ENCODE measurements around the gene TCF25.

The TCF25 gene

DNA sequence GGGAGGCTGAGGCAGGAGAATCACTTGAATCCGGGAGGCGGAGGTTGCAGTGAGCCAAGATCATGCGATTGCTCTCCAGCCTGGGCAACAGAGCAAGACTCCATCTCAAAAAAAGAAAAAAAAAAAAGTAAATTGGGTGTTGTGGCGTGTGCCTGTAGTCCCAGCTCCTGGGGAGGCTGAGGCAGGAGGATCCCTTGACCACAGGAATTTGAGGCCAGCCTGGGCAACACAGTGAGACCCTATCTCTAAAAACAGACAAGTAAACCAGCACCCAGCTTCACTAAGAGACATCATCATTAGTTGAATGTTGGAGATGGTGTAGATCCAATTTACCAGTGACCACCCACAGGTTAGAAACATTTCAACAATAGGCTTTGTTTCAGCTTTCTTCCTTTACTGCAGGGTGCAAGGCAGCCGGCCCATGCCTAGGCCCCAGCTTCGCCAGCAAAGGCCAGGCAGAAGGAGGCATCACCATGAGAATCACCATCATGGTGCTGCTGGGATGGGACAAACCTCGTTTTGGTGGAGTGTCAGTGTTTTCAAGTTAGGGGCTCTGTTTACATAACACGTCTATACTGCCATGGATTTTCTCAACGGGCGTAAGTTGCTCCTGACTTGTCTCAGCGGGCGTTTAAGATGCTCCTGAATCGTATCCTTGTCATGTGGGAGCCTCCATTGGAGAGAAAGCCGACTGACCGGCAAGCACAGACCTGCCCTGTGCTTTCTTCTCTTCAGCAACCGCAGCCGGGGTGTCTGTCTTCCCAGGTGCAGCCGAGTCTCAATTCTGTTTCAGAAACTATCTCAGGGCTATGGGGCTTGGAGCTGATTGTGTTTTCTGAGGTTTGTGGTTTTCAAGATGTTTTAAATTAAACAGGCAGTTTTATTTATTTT is 7.3 kb downstream of the TCF25 start:
- DNase-seq: no peak

DNA sequence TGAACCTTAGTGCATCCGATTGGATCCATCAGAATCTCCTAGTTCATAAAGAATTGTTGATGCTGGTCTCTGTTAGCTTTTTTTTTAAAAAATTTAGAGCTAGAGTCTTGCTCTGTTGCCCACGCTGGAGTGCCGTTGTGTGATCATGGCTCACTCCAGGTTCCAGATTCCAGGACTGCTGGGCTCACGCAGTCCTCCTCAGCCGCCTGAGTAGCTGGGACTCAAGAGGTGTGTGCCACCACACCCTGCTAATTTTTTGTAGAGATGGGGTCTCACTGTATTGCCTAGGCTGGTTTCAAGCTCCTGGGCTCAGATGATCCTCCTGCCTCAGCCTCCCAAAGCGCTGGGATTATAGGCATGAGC is 8.0 kb downstream of the TCF25 start:
- no peak for DNase-seq

GRCh38 chr16:89883346-89884040 is 10.1 kb downstream of the TCF25 start:
- DNase-seq: no peak

DNA sequence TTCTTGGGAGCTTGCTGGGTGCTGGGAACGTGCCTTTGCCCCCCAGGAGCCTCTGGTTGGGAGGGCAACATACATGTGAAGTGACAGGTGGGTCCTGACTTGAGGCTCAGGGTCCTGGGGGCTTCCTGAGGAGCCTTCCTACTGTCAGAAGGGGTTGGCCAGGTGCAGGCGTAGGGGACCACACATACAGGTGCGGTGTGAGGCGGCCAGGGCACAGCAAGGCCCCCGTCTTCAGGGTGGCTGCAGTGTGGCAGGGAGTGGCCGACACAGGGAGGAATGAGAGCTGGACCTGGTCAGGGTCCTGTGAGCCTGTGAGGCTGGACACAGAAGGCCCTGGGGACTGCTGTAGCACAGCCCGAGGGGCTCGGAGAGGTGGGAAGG is 10.6 kb downstream of the TCF25 start:
- DNase-seq: no peak

- DNase-seq: no peak
Measured at GRCh38 chr16:89887243-89887642, 13.9 kb downstream of the TCF25 start.

DNA sequence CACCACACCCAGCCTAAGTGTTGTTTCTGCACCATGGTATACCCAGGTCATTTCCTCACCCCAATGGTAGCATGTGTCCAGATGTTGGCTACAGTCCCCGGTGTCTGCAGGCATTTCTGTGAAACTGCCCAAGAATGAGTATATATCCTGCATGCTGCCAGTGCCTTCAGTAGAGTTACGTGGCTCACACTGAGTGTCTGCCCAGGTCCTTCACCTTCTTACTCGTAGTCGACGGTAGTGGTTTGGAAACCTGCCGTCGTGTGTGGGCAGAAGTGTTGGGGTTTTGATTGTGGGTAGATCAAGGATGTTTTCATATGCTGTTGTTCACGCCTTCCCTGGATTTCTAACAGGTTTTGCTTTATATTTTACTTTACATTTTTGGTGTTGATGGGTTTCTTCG is 16.8 kb downstream of the TCF25 start:
- no peak for DNase-seq

DNA sequence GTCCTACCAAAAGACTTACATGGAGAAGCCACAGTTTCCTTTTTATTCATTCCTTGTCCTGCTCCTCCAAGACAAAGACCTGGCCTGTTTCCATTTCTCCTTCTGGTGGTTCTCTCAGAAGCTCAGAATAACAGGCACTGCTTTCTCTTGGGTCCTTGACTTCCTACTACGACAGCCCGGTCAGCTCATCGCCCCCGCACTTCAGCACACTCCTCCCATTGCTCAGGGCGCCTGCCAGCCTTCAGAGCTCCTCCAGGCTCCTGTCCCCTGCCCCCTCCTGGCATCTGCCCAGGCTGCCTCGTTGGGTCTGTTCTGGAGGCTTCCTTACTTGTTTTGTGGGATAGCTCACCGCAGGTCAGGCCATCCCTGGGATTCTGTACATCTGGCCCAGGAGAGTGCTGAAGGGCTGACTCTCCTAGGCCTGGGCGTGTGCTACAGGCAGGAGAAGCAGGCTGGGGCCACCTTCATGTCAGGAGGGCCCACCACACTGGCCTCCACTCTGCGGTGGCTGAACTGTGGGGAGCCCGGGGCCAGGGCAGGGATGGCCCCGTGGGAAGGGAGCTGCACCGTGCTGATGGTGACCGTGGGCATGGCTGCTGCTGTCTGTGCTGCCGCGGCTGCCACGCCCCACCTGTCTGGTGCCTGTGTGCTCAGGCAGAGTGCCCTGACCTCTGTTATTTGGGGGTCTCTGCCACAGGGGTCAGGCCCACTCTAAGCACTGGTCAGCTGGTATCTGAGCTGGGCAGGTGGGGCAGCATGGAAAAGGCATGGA is 17.7 kb downstream of the TCF25 start:
- no peak for DNase-seq

- no peak for DNase-seq
Measured at GRCh38 chr16:89892055-89892630, 18.8 kb downstream of the TCF25 start.

DNA sequence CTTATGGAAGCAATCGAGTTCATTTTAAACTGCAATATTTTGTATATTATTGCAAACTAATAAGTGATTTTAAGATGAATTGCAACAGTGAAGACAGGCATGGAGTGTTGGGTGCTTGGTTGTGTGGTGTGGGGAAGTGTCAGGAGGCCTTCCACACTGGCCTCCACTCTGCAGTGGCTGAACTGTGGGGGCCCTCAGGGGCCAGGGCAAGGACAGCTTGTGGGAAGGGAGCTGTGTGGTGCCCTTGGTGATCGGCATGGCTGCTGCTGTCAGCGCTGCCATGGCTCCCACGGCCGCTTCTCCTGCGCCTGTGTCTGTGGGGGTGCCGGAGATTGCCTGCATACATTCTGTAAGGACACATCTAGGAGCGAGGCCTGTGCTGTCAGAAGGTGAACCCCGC is 19.2 kb downstream of the TCF25 start:
- no peak for DNase-seq

- DNase-seq: no peak
Measured at GRCh38 chr16:89893642-89894548, 20.5 kb downstream of the TCF25 start.

- DNase-seq: no peak
Measured at GRCh38 chr16:89895482-89896250, 22.3 kb downstream of the TCF25 start.

DNA sequence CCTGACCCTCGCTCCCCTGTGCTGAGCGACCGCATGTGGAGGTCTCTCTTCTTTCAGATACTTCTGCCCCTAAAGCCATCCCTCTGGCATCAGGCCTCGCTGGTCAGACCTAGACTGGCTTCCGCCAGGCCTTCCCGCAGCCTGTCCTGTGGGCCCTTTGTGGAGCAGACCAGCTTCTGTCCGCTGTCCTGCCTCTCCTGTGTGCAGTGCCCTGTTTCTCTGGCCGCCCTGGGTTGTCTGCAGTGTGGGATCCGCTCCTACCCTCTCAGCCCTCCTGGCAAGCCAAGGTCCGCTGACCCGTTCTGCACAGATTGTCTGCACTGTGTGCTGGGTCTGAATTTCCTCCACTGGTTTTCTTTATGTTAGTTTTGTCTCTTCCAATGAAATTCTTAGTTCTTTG is 23.8 kb downstream of the TCF25 start:
- no peak for DNase-seq

GRCh38 chr16:89898201-89898967 is 25.0 kb downstream of the TCF25 start:
- no peak for DNase-seq

DNA sequence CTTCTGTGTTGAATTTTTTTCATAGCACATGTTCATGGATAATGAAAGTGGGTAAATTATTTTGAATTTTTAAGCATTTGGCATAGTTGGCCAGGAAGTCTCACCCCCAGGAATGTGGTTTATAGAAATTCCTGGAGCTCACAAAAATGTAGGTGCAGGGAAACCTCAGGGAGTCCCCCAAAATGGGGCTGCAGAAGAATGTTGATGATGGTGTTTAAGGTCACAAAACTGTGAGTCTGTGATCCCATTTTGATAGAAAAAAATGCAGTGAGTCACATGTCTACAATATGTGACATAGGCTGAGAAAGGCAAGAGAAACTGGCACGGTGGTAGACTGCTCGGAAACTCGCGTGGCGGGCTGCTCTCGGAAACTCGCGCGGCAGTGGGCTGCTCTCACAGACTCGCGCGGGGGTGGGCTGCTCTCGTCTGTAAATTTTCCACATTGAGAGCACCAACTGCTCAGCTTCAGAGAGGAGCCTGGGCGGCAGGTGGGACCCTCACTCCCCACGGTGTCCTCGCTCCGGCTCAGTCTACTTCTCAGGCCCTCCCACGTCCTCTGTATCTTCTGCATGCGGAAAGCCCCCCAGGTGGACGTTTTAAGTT is 26.6 kb downstream of the TCF25 start:
- no peak for DNase-seq

- DNase-seq: no peak
Measured at GRCh38 chr16:89900885-89901284, 27.5 kb downstream of the TCF25 start.

DNA sequence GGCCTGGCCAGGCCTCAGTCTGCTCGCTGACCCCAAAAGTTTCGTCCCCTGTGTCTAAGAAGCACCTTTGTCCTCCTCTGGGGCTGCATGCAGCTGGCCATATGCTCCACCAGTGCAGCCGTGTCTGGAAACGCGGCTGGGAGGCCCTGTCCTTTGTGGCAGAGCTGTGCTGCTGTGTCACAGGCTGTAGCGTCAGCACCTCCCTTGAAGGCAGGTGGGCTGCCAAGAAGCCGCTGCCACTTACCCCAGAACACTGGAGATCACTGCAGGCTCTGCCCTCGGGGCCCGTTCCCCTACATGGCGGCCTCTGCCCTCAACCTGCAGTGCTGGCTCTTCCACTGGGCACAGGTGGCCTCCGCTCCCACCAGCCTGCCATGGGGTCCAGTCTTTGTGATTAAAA is 29.6 kb downstream of the TCF25 start:
- no peak for DNase-seq

GRCh38 chr16:89903908-89904515 is 30.6 kb downstream of the TCF25 start:
- no peak for DNase-seq

DNA sequence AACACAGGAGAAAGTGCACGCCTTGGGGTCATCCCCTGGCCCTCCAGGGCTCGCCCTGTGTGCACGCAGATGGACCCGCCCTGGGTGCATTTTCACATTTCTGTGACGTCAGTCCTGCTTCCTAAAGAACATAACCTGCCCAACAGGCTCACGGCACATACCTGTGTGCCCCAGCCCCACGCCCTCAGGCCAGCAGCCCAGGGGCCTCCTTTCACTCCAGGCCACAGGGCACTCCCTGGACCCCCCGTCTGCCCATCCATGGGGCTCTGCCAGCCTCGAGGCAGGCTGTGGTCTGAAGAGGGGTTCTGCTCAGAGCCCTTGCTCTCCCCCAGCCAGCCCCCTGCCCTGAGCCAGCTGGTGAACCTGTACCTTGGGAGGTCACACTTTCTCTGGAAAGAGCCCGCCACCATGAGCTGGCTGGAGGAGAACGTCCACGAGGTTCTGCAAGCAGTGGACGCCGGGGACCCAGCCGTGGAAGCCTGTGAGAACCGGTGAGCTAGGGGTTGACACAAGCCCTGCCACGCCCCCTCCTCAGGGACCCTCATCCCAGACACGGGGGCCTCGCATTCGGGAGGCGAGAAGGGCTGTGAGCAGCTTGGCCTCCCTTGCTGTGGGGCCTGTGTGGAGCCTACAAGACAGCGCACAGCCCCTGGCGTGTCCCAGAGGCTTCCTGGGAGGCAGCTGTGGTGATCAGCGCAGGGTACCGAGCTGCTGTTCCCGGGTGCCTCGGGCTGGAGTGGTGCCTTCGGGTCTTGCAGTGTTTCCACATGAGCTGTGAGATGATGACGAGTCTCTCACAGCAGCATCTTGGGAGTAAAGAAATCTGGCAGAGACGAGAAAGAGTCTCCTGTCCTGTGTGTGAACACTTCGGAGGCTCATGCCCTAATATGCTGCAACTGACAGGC is 31.5 kb downstream of the TCF25 start:
- DNase-seq: no peak

Data from bone marrow (tissue), 2 donors.